Large intestine (tissue), 3 donors: Measurements from ENCODE around the gene SREBF2. TPM values are rescaled to one million over a fixed set of nuclear protein-coding genes. Genes with fewer than 3 reads are reported as not detected.
A peak's percentile ranks its signal among the peaks of the same experiment; 100 is the strongest.
"Not testable (repeated sequence)": the region's sequence is repeated elsewhere in the genome, so short reads cannot be mapped to it uniquely, and the experiment has no call there.

Experiments
- DNase-seq, 2 donors: peaks; one replicate each; pipeline versions ENCODE4 v3.0.0 to v3.0.0-alpha.2; 2013
- H3K27ac ChIP-seq: one replicate; pipeline ENCODE4 v1.5.1; 2013; ENCODE audit warnings: low read length
- H3K27me3 ChIP-seq: 2 replicates; pipeline ENCODE4 v1.6.1; 2013; ENCODE audit warnings: low read length; ENCODE audit not compliant: control insufficient read depth, insufficient read depth
- H3K36me3 ChIP-seq: 2 replicates; pipeline ENCODE4 v1.6.1; 2013; ENCODE audit warnings: low read length; ENCODE audit not compliant: control insufficient read depth, insufficient read depth
- H3K4me1 ChIP-seq: one replicate; pipeline ENCODE4 v1.6.1; 2013; ENCODE audit warnings: low read length; ENCODE audit not compliant: control insufficient read depth, insufficient read depth
- H3K4me3 ChIP-seq: one replicate; pipeline ENCODE4 v1.5.1; 2013; ENCODE audit warnings: low read length
- H3K9me3 ChIP-seq: one replicate; pipeline ENCODE4 v1.6.1; 2013; ENCODE audit warnings: mild to moderate bottlenecking, low read depth, low read length, moderate library complexity; ENCODE audit not compliant: control insufficient read depth
- whole genome bisulfite sequencing: methylation state at CpG from one replicate; pipeline ENCODE4 v1.1.5; 2013; ENCODE audit warnings: low lambda C conversion rate; ENCODE audit not compliant: insufficient coverage; 5-methylcytosine and 5-hydroxymethylcytosine counted together
- polyA plus RNA-seq: library from polyadenylated mRNA; unstranded; fragments of 120-200 nt; gene quantifications from one replicate; pipeline ENCODE4 v1.2.1, GENCODE V29; 2013

Gene SREBF2
- polyA plus RNA-seq, 1 donor, result 73.5 TPM

DNA sequence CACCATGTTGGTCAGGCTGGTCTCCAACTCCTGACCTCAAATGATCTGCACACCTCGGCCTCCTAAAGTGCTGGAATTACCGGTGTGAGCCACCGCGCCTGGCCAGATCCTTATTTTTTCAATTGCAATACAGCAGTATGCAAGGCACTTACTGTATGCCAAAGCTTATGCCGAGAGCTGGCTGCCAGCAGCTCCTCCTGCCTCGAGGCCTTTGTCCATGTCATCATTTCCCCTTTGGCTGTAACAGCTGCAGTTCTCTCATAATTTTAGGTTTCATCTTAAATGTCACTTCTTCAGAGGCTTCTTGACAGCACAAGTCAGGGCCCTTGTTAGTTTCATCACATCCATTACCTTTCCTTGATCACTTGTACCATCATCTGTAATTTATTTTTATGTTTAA is 1.5 kb upstream of the SREBF2 start:
- peaks cover 8% of the 10 kb centered on the region for H3K36me3 ChIP-seq
- H3K27me3 ChIP-seq, result no peaks in the 10 kb centered on the region
- peaks cover 15% of the 10 kb centered on the region for H3K4me1 ChIP-seq
- peak overlapping the region; percentile 91 for H3K27ac ChIP-seq
- WGBS, result no CpG with 5 or more reads among the region's 6 CpGs
- DNase-seq, result no peak
- H3K4me3 ChIP-seq, result no peak overlapping the region
- H3K9me3 ChIP-seq, result no peaks in the 10 kb centered on the region

DNA sequence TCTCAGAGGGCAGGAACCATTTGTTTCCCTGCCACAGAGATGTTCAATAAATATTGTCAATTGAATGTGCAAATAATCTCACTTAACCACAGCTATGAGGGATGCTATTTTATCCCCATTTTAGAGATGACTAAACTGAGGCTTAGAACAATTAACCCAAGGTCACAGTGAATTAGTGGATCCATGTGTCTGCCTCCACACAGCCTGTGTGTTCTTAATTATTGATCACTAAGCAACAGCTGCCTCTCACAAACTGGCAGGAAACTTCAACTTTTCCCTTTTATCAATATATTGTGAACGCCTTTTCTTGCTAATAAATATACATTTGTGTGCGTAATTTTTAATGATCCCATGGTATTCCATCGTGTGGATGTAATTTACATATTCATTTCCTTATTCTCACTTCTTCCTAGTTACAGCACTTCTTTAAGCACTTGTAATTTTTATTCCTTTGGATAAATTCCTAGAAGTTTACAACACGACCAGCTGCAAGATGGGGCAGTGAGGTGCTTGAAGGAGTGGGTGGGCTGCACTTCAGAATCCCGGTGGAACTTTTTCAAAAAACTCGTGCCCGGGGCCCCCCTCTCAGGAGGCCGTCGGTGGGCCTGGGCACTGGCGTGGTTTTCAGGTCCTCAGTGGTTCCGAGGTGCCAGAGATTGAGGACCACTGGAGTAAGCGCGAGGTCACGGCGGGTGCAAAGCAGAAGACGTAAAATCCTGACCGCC is 915 bp upstream of the SREBF2 start:
- Histone ChIP-seq H3K4me3 (peak overlapping the region; percentile 67), H3K27ac (peak overlapping the region; percentile 91), H3K9me3 (no peaks in the 10 kb centered on the region), H3K36me3 (peaks cover 14% of the 10 kb centered on the region), H3K27me3 (no peaks in the 10 kb centered on the region), H3K4me1 (peaks cover 9% of the 10 kb centered on the region)
- DNase-seq, result no peak
- WGBS, result 40% methylated on average over 3 of the region's 17 CpGs

DNA sequence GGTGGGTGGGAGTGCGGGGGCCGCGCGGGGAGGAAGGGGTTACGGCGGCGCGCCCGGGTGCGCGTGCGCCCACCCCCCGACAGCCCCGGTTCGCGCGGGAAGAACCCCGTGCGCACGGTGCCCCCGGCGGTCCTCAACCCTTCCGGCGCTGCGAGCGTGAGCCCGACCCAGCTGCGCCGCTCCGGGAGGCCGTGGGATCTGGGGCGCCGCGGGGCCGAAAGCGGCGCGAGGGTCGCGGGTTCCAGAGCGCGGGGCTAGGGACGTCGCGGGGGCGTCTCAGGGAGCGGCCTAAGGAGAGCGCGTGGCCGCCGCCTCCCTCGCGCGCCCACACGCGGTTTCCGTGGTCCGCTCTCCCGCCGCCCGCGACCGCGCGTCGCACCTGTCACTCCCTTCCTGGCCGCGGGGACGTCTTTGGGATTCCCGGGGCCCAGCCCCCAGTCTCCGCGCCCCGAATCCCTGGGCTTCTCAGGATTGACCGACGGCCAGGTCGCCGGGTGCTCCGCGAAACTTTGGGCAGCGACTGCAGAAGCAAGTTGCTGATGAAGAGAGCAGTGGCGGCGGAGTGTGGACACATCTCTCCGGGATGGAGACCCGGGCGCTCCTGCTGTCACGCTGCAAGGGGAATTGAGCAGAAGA is 582 bp downstream of the SREBF2 start:
- H3K4me1 ChIP-seq, result peaks cover 9% of the 10 kb centered on the region
- H3K36me3 ChIP-seq, result peaks cover 17% of the 10 kb centered on the region
- peak overlapping the region; percentile 85 for H3K4me3 ChIP-seq
- no peaks in the 10 kb centered on the region for H3K9me3 ChIP-seq
- DNase-seq, result peak; percentile 33 to 77
- no peaks in the 10 kb centered on the region for H3K27me3 ChIP-seq
- no CpG with 5 or more reads among the region's 86 CpGs for WGBS
- peak overlapping the region; percentile 91 for H3K27ac ChIP-seq

DNA sequence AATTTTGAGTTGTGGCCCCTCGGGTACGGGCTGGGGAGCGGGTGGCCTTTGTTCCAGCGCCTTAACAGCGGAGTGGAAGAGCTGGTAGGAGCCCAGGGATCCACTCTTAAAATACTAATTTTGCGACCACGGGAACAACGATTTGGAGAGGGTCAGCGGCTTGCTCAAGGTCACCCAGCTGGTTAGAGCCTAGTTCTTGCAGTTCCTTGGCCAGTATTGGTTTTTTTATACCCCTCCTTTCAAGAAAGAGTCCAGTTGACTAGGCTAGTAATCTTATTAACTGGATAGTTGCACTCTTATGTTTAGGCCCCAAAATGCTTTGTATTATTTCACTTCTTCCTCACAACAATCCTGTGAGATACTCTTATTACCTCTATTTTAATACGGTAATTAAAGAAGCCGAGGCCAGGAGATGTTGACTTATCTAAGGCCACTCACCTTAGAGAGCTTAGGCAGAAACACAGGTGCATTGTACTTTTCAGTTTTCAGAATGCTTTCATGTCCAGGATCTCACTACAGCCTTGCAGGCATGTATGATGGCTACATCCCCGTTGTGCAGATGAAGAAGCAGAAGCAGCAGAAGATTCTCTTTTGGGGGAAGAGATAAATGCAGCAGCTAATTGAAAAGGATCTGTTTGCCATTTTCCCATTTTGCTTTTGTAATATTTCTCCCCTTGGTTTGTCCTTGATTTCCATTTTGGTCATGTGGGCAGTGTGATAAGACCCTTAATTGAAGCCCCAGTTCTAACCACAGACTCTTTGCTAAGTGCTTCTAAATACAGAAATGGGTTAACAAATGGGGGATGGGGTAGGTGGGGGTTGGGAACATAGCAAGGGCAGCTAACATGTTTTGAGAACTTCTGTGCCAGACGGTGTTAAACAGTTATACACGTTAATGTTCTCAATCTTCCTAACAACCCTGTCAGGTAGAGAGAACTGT is 1.4 kb downstream of the SREBF2 start:
- Histone ChIP-seq H3K9me3 (no peaks in the 10 kb centered on the region), H3K36me3 (peaks cover 22% of the 10 kb centered on the region), H3K4me1 (peaks cover 9% of the 10 kb centered on the region), H3K4me3 (peak overlapping the region; percentile 85), H3K27ac (peak overlapping the region; percentile 91), H3K27me3 (no peaks in the 10 kb centered on the region)
- 21% methylated on average over 2 of the region's 14 CpGs for WGBS
- no peak for DNase-seq

DNA sequence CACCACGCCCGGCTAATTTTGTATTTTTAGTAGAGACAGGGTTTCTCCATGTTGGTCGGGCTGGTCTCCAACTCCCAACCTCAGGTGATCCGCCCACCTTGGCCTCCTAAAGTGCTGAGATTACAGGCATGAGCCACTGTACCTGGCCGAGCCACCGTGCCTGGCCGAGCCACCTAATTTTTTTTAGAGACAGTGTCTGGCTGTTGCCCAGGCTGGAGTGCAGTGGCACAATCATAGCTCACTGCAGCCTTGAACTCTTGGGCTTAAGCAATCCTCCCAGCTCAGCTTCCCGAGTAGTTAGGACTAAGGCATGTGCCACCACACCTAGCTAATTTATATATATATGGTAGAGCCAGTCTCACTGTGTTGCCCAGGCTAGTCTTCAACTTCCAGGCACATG is 2.6 kb downstream of the SREBF2 start:
- H3K4me3 ChIP-seq, H3K27ac ChIP-seq, H3K27me3 ChIP-seq, H3K9me3 ChIP-seq, DNase-seq, H3K4me1 ChIP-seq: not testable (repeated sequence)
- H3K36me3 ChIP-seq, result peaks cover 24% of the 10 kb centered on the region
- WGBS, result no CpG with 5 or more reads among the region's 8 CpGs

DNA sequence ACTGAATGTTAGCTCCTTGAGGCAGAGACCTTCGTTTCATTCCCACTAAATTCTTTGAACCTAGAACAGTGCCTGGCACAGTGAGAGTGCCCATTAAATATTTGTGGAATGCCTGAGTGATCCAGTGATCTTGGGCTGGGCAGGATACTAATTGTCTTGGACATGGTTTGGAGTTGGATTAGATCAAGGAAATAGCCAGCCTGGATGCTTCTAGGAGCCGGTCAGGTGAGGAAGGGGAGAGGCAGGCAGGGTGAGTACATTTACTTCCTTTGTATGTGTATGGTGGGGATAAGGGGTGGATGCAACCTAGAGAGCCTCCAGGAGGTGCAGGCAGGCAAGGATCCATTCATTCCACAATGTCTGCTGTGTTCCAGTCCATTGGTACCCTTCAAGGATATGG is 3.6 kb downstream of the SREBF2 start:
- no peaks in the 10 kb centered on the region for H3K27me3 ChIP-seq
- H3K36me3 ChIP-seq, result peaks cover 24% of the 10 kb centered on the region
- H3K4me3 ChIP-seq, result no peak overlapping the region
- WGBS, result no CpG with 5 or more reads among the region's 2 CpGs
- peaks cover 12% of the 10 kb centered on the region for H3K4me1 ChIP-seq
- H3K9me3 ChIP-seq, result no peaks in the 10 kb centered on the region
- no peak for DNase-seq
- H3K27ac ChIP-seq, result no peak overlapping the region

DNA sequence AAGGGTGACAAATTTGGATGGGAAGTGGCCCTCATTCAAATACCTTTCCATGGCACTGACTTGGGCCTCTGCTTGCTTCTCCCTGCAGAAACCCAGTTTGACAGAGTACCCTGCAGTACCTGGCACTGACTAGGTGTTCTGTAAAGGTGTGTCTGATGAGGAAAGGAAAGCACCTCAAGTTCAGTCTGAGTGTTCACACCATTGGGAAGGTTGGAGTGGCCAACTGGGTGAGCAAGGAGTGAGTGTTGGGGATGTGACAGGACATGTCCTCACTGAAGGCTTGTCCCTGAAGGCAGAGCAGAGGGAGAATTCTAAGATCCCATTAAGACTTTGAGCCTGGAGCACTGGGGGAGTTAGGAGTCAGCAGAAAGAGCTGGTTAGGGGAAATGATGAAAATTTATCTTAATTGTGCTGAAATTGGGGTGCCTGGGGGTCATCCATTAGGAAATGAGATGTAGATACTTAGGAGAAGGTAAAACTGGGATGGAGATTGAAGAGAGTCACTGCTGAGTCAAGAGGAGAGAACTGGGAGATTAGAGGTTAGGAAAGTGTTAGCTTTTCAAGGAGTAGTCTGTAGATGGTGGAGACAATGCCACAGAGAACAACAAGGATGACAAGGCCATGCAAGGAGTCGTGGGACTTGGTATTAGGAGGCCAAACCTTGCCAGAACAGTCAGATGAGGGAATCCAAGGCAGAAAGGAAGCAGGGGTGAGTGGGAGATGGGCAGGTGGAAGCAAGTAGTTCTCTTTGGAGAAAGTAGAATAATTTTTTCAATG is 6.1 kb downstream of the SREBF2 start:
- Histone ChIP-seq H3K4me3 (no peak overlapping the region), H3K4me1 (peaks cover 15% of the 10 kb centered on the region), H3K27ac (no peak overlapping the region), H3K9me3 (no peaks in the 10 kb centered on the region), H3K27me3 (no peaks in the 10 kb centered on the region), H3K36me3 (peaks cover 31% of the 10 kb centered on the region)
- 86% methylated on average over 1 of the region's 1 CpG for WGBS
- no peak for DNase-seq

DNA sequence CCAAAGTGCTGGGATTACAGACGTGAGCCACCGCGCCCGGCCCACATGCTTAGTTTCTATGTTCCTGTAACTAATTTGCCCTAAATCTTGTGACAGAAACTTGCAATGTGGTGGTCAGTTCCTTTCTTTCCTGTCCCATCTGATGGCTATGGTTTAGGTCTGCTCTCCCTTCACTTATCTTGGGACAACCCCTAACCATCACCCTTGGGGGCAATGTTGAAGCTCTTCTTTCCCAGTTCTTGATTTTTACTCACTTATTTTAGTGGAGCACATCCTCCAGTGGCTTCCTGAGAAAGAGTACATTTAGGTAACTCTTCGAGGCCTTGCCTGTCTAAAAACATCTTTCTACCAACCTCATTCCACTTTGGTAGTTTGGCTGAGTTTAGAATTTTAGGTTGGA is 7.3 kb downstream of the SREBF2 start:
- Histone ChIP-seq H3K27me3 (no peaks in the 10 kb centered on the region), H3K27ac (no peak overlapping the region), H3K4me3 (no peak overlapping the region), H3K9me3 (no peaks in the 10 kb centered on the region), H3K36me3 (peaks cover 31% of the 10 kb centered on the region), H3K4me1 (peaks cover 6% of the 10 kb centered on the region)
- no CpG with 5 or more reads among the region's 5 CpGs for WGBS
- no peak for DNase-seq

DNA sequence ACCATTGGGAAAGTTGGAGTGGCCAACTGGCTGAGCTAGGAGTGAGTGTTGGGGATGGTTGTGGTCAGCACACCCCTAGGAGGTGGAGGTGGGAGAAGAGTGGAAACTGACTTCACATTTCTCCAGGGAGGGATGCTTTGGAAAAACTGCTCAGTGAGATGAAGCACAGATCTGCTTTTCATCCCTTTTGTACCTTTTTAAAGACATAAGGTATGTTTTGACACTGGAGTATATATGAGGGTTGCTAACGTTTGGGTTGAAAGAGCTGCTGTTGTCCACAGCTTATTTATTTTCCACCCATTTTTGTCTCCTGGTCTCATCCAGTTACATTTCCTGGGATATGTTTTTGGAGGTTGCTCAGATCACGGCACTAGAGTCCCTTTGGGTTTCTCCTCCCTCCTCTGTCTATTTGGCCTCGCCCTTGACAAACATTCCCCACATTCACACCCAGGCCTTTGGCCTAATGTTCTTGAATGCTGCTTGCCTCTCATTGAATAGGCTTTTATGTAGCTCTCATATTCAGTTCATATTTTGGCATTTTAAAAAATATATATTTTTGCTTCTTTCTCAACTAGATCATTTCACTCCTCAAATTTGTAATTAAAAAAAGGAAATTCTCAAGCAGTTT is 8.3 kb downstream of the SREBF2 start:
- Histone ChIP-seq H3K36me3 (peaks cover 25% of the 10 kb centered on the region), H3K27me3 (no peaks in the 10 kb centered on the region), H3K9me3 (no peaks in the 10 kb centered on the region), H3K4me3 (no peak overlapping the region), H3K27ac (no peak overlapping the region), H3K4me1 (peaks cover 12% of the 10 kb centered on the region)
- no peak for DNase-seq
- 25% methylated on average over 2 of the region's 3 CpGs for WGBS
